OCI-LY3 (cell line): ENCODE measurements around the gene POLG.

ENCODE experiments used
- H2AFZ ChIP-seq: fragments of 200-600, 300-600 bp; shearing (Covaris generic); 2 replicates; pipeline ENCODE4 v1.6.0; 2014; ENCODE audit warnings: antibody characterized with exemption, low read depth, low read length
- H3K27ac ChIP-seq: fragments of 200-600, 300-600 bp; sonication (generic); 2 replicates; pipeline ENCODE4 v1.5.1; 2014; ENCODE audit warnings: mild to moderate bottlenecking, low read length, moderate library complexity, mixed read lengths
- H3K27me3 ChIP-seq: fragments of 200-600, 300-600 bp; sonication (generic); 2 replicates; pipeline ENCODE4 v1.6.1; 2014; ENCODE audit warnings: low read depth, low read length, mixed read lengths
- H3K36me3 ChIP-seq: fragments of 200-600, 300-600 bp; sonication (generic); replicated peaks from 2 replicates; pipeline ENCODE3; 2014; ENCODE audit warnings: low read depth, low read length, mixed read lengths
- H3K4me1 ChIP-seq: fragments of 300-600, 200-600 bp; sonication (generic); 2 replicates; pipeline ENCODE4 v1.6.1; 2014; ENCODE audit warnings: low read length, mixed read lengths
- H3K4me2 ChIP-seq: fragments of 200-600, 300-600 bp; sonication (generic); 2 replicates; pipeline ENCODE4 v1.6.1; 2014; ENCODE audit warnings: low read length, mixed read lengths
- H3K4me3 ChIP-seq: fragments of 300-600, 200-600 bp; sonication (generic); 2 replicates; pipeline ENCODE4 v1.5.1; 2014; ENCODE audit warnings: antibody characterized with exemption, mild to moderate bottlenecking, low read length, moderate library complexity
- H3K79me2 ChIP-seq: fragments of 300-600, 200-600 bp; shearing (Covaris generic); 2 replicates; pipeline ENCODE4 v1.6.1; 2014; ENCODE audit warnings: mild to moderate bottlenecking, low read length, mixed read lengths
- H3K9ac ChIP-seq: fragments of 300-600, 200-600 bp; shearing (Covaris generic); 2 replicates; pipeline ENCODE4 v1.6.0; 2014; ENCODE audit warnings: mild to moderate bottlenecking, low read length, moderate library complexity
- H3K9me3 ChIP-seq: fragments of 200-600, 300-600 bp; shearing (Covaris generic); 2 replicates; pipeline ENCODE4 v1.6.1; 2014; ENCODE audit warnings: low read length, mixed read lengths; ENCODE audit not compliant: insufficient read depth
- H4K20me1 ChIP-seq: fragments of 200-600, 300-600 bp; sonication (generic); 2 replicates; pipeline ENCODE4 v1.6.1; 2016; ENCODE audit warnings: low read length, mixed read lengths; ENCODE audit not compliant: insufficient read depth
- CTCF ChIP-seq: fragments of 200-600, 300-600 bp; sonication (generic); IDR thresholded peaks from 2 replicates; pipeline ENCODE4 v1.5.1; 2014; ENCODE audit warnings: antibody characterized with exemption, low read length, low read depth
- EZH2phosphoT487 ChIP-seq: fragments of 200-600 bp; shearing (Covaris generic); IDR thresholded peaks from 2 replicates; pipeline ENCODE4 v1.6.1; 2018; ENCODE audit warnings: antibody characterized with exemption, mixed run types, low read depth

The POLG gene

GRCh38 chr15:89333011-89333860 is 1.4 kb downstream of the POLG start:
- TF ChIP-seq EZH2phosphoT487 (no peak), CTCF (no peak)
- H2AFZ ChIP-seq: no peak overlapping the region
- peaks cover 49% of the 10 kb centered on the region for H3K36me3 ChIP-seq
- H3K9me3 ChIP-seq: no peaks in the 10 kb centered on the region
- peak overlapping the region; percentile 84 for H3K4me3 ChIP-seq
- peaks cover 22% of the 10 kb centered on the region for H3K4me1 ChIP-seq
- no peaks in the 10 kb centered on the region for H3K27me3 ChIP-seq
- peaks cover 26% of the 10 kb centered on the region for H4K20me1 ChIP-seq
- H3K27ac ChIP-seq: no peak overlapping the region
- peak overlapping the region; percentile 82 for H3K9ac ChIP-seq
- peak overlapping the region; percentile 97 for H3K4me2 ChIP-seq
- peaks cover 62% of the 10 kb centered on the region for H3K79me2 ChIP-seq

GRCh38 chr15:89332446-89332845 is 2.2 kb downstream of the POLG start:
- Histone ChIP-seq H4K20me1 (peaks cover 28% of the 10 kb centered on the region), H3K9me3 (no peaks in the 10 kb centered on the region), H3K79me2 (peaks cover 64% of the 10 kb centered on the region), H3K4me3 (no peak overlapping the region), H3K36me3 (peaks cover 55% of the 10 kb centered on the region), H3K27ac (no peak overlapping the region), H2AFZ (no peak overlapping the region), H3K27me3 (no peaks in the 10 kb centered on the region), H3K9ac (no peak overlapping the region), H3K4me1 (peaks cover 22% of the 10 kb centered on the region), H3K4me2 (0 out of 2 replicates have a peak overlapping the region, but pooled peaks have one; percentile 5)
- TF ChIP-seq CTCF (peak; percentile 36), EZH2phosphoT487 (no peak)

- Histone ChIP-seq H3K27me3 (no peaks in the 10 kb centered on the region), H3K79me2 (peaks cover 64% of the 10 kb centered on the region), H3K27ac (no peak overlapping the region), H3K4me2 (no peak overlapping the region), H3K4me1 (peaks cover 18% of the 10 kb centered on the region), H2AFZ (no peak overlapping the region), H4K20me1 (peaks cover 37% of the 10 kb centered on the region), H3K4me3 (no peak overlapping the region), H3K36me3 (peaks cover 69% of the 10 kb centered on the region), H3K9me3 (no peaks in the 10 kb centered on the region), H3K9ac (no peak overlapping the region)
- TF ChIP-seq CTCF: no peak
- TF ChIP-seq EZH2phosphoT487: no peak
These were observed 3.6 kb downstream of the POLG start for GRCh38 chr15:89330881-89331595.

GRCh38 chr15:89330119-89330518 is 4.5 kb downstream of the POLG start:
- Histone ChIP-seq H3K9me3 (no peaks in the 10 kb centered on the region), H3K9ac (no peak overlapping the region), H4K20me1 (peaks cover 38% of the 10 kb centered on the region), H3K4me1 (peaks cover 16% of the 10 kb centered on the region), H2AFZ (no peak overlapping the region), H3K27ac (no peak overlapping the region), H3K27me3 (no peaks in the 10 kb centered on the region), H3K4me2 (no peak overlapping the region), H3K36me3 (peaks cover 78% of the 10 kb centered on the region), H3K79me2 (peaks cover 64% of the 10 kb centered on the region), H3K4me3 (no peak overlapping the region)
- TF ChIP-seq CTCF (no peak), EZH2phosphoT487 (no peak)
